Fibroblast of lung (primary cell): ENCODE measurements around the gene KLHL29.

Experiments used
- CTCF ChIP-seq, 2 donors: IDR thresholded peaks in 1 of 2; conservative IDR thresholded peaks in 1 of 2; 1 replicate in 1 of 2; 2 replicates in 1 of 2; pipeline ENCODE4 v1.5.1; 2011 to 2012; ENCODE audit warnings: low read length in 2 of 2, control low read depth in 1 of 2, inconsistent platforms in 1 of 2, low read depth in 1 of 2, mild to moderate bottlenecking in 1 of 2
- EZH2 ChIP-seq: IDR thresholded peaks from 2 replicates; pipeline ENCODE4 v1.5.1; 2012; ENCODE audit warnings: low read length, control low read depth, mild to moderate bottlenecking; ENCODE audit errors: missing control alignments

- TF ChIP-seq CTCF (conservative IDR thresholded peaks at IDR 0.05 in 1 of 2, IDR thresholded peaks at IDR 0.05 in 1 of 2; ENCODE audit: low read depth in 1 of 2, low read length in 2 of 2), result no peak
- TF ChIP-seq EZH2, result no peak
These were observed 3.3 kb downstream of the KLHL29 start for GRCh38 chr2:23388294-23388693.
